Esophagus squamous epithelium (tissue), 5 donors: ENCODE results near the gene ST3GAL5. TPM values are rescaled to one million over a fixed set of nuclear protein-coding genes. Genes with fewer than 3 reads are reported as not detected.
A peak's percentile ranks its signal among the peaks of the same experiment; 100 is the strongest.
"Not testable (repeated sequence)": the region's sequence is repeated elsewhere in the genome, so short reads cannot be mapped to it uniquely, and the experiment has no call there.

Experiments used
- DNase-seq: peaks from one replicate; lab custom pipeline; 2025; lab: John Stamatoyannopoulos, UW
- H3K27ac ChIP-seq, 4 donors: fragments of 200-600 bp; sonication (generic); one replicate each; pipeline ENCODE4 v1.5.1; 2016 to 2019; ENCODE audit warnings: mild to moderate bottlenecking in 1 of 4
- H3K27me3 ChIP-seq, 4 donors: fragments of 200-600 bp; sonication (generic); 1 replicate in 3 of 4; 2 replicates in 1 of 4; pipeline versions ENCODE4 v1.5.1 to v1.6.0; 2017 to 2021; ENCODE audit warnings: antibody characterized with exemption in 1 of 4
- H3K36me3 ChIP-seq, 3 donors: fragments of 200-600 bp; sonication (generic); one replicate each; pipeline ENCODE4 v1.5.1; 2016 to 2019
- H3K4me1 ChIP-seq, 3 donors: fragments of 200-600 bp; sonication (generic); one replicate each; pipeline ENCODE4 v1.5.1; 2017 to 2019
- H3K4me3 ChIP-seq, 4 donors: fragments of 200-600 bp; sonication (generic); 1 replicate in 3 of 4; 2 replicates in 1 of 4; pipeline ENCODE4 v1.5.1; 2016 to 2019; ENCODE audit warnings: mild to moderate bottlenecking in 2 of 4, moderate library complexity in 1 of 4
- H3K9me3 ChIP-seq, 3 donors: fragments of 200-600 bp; sonication (generic); one replicate each; pipeline ENCODE4 v1.5.1; 2016 to 2019
- POLR2A ChIP-seq, 4 donors: fragments of 450-650 bp; IDR thresholded peaks; one replicate each; pipeline ENCODE4 v1.6.1; 2017; ENCODE audit warnings: antibody characterized with exemption in 4 of 4, mild to moderate bottlenecking in 4 of 4, moderate library complexity in 3 of 4
- WGBS, 2 donors: methylation state at CpG; one replicate each; pipeline ENCODE4 v1.1.5; 2018; 5-methylcytosine and 5-hydroxymethylcytosine counted together
- intact Hi-C: fragments of 100-400 bp; cut with DNase I; formaldehyde crosslinking; loops from one replicate; pipeline ENCODE4 v1.15.0; 2022
- total RNA-seq, 4 donors: library from RNA; depleted of rRNA; stranded (reverse); fragments of >200 nt; gene quantifications; one replicate each; pipeline ENCODE4 v1.1.0, GENCODE V29; 2016
- TF ChIP-seq, protein P1 (sequence below), 6 experiments: fragments of 450-650 bp in 4 of 6; fragments of 200-600 bp in 2 of 6; sonication (generic) in 2 of 6; IDR thresholded peaks; one replicate each; pipeline ENCODE4 v1.5.1; 2016 to 2019; ENCODE audit warnings: antibody characterized with exemption in 6 of 6, mild to moderate bottlenecking in 4 of 6, moderate library complexity in 4 of 6
- donor health status: DM: yes; HTN: yes; CAD: no.

Gene ST3GAL5
- total RNA-seq, 4 donors from 2014 or later = 1.3 to 13.5 (median 5.2) TPM

- H3K4me3 ChIP-seq = no peak overlapping the region
- no peaks in the 10 kb centered on the region for H3K27me3 ChIP-seq
- TF ChIP-seq, protein P1, sequence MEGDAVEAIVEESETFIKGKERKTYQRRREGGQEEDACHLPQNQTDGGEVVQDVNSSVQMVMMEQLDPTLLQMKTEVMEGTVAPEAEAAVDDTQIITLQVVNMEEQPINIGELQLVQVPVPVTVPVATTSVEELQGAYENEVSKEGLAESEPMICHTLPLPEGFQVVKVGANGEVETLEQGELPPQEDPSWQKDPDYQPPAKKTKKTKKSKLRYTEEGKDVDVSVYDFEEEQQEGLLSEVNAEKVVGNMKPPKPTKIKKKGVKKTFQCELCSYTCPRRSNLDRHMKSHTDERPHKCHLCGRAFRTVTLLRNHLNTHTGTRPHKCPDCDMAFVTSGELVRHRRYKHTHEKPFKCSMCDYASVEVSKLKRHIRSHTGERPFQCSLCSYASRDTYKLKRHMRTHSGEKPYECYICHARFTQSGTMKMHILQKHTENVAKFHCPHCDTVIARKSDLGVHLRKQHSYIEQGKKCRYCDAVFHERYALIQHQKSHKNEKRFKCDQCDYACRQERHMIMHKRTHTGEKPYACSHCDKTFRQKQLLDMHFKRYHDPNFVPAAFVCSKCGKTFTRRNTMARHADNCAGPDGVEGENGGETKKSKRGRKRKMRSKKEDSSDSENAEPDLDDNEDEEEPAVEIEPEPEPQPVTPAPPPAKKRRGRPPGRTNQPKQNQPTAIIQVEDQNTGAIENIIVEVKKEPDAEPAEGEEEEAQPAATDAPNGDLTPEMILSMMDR (IDR thresholded peaks at IDR 0.05) = no peak
- no peak for TF ChIP-seq POLR2A (IDR thresholded peaks at IDR 0.05)
- no peak for DNase-seq
- no peak overlapping the region for H3K27ac ChIP-seq
- H3K36me3 ChIP-seq = no peaks in the 10 kb centered on the region
- 70 to 78% methylated on average over 3 of the region's 3 CpGs for WGBS, 2 donors
- H3K9me3 ChIP-seq = no peaks in the 10 kb centered on the region
- intact Hi-C loops = no loop called here
- H3K4me1 ChIP-seq = peaks cover 0 to 6% (median 0%) of the 10 kb centered on the region in 3 donors
Observed at GRCh38 chr2:85935746-85936208, 47.0 kb upstream of the ST3GAL5 start.

DNA sequence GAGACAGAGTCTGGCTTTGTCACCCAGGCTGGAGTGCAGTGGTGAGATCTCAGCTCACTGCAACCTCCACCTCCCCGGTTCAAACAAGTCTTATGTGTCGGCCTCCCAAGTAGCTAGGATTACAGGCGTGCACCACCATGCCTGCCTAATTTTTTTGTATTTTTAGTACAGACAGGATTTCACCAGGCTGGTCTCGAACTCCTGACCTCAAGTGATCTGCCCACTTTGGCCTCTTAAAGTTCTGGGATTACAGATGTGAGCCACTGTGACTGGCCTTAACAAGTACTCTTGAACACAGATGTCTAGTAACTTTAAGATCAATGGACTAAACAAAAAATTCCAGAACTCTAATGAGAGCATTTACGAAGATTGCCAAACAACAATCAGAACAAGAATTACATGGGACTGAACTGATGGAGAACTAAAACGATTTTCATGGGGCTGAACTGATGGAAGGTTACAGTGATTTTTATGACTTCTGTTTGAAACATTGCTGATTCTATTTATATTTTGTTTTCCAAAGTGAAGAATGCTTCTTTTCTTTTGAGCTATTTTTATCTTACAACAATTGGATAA lies 46.5 kb upstream of the ST3GAL5 start:
- no peak for DNase-seq
- no peak for TF ChIP-seq POLR2A (IDR thresholded peaks at IDR 0.05)
- TF ChIP-seq, protein P1 (IDR thresholded peaks at IDR 0.05) = no peak
- no peaks in the 10 kb centered on the region for H3K27me3 ChIP-seq
- H3K36me3 ChIP-seq = no peaks in the 10 kb centered on the region
- WGBS, 2 donors = 82% methylated on average over 6 of the region's 6 CpGs
- no peak overlapping the region for H3K4me3 ChIP-seq
- intact Hi-C loops = no loop called here
- no peak overlapping the region for H3K27ac ChIP-seq
- H3K9me3 ChIP-seq = no peaks in the 10 kb centered on the region
- peaks cover 0 to 11% (median 0%) of the 10 kb centered on the region in 3 donors for H3K4me1 ChIP-seq

DNA sequence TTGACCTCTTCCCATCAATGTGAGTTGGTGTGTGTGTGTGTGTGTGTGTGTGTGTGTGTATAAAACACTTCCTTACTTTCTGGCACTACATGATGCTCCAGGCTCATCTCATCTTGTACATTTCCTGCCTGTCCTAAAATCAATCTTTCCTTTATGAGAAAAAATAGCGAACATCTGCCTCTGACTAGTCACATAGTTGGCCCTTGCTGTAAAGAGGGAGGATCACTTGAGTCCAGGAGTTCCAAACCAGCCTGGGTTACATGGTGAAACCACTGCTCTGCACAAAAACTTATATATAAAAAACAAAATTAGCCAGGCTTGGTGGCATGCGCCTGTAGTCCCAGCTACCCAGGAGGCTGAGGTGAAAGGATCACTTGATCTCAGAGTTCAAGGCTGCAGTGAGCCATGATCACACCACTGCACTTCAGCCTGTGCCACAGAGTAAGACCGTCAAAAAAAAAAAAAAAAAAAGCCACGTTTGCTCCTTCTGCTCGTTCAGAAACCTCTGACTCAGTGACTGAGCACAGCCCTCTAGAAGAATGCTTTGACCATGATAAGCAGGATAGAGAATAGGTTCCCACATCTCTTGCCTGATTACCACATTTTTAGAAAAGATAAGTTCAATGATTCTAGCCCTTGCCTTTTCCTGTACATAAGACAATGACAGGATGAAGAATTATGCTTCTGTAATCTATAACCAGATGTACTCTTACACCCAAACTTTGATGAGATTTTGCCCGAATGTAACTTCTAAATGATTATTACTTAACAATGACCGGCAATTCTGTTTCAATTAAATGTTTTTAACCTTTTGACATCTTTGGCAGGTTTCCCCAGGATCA lies 45.2 kb upstream of the ST3GAL5 start:
- intact Hi-C loops = no loop called here
- Histone ChIP-seq H3K36me3 (no peaks in the 10 kb centered on the region), H3K9me3 (no peaks in the 10 kb centered on the region), H3K27me3 (no peaks in the 10 kb centered on the region), H3K4me1 (peaks cover 0 to 18% (median 0%) of the 10 kb centered on the region in 3 donors), H3K27ac (no peak overlapping the region), H3K4me3 (no peak overlapping the region)
- TF ChIP-seq, protein P1 (IDR thresholded peaks at IDR 0.05) = no peak
- no peak for TF ChIP-seq POLR2A (IDR thresholded peaks at IDR 0.05)
- DNase-seq = no peak
- 28 to 52% methylated on average over 6 to 7 of the region's 7 CpGs for WGBS, 2 donors

DNA sequence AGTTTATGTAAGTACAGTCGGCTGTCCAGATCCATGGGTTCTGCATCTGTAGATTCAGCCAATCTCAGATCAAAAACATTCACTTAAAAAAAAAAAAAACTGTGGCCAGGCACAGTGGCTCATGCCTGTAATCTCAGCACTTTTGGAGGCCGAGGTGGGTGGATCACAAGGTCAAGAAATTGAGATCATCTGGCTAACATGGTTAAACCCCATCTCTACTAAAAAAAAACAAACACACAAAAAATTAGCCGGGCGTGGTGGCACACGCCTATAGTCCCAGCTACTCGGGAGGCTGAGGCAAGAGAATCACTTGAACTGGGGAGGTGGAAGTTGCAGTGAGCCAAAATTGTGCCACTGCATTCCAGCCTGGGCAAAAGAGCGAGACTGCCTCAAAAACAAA lies 42.4 kb upstream of the ST3GAL5 start:
- WGBS, 2 donors = 39 to 61% methylated on average over 7 of the region's 7 CpGs
- H3K4me3 ChIP-seq, H3K9me3 ChIP-seq, H3K27me3 ChIP-seq, H3K36me3 ChIP-seq, DNase-seq, intact Hi-C loops, H3K27ac ChIP-seq: not testable (repeated sequence)
- peaks cover 0 to 28% (median 9%) of the 10 kb centered on the region in 3 donors for H3K4me1 ChIP-seq

- peaks cover 0 to 33% (median 9%) of the 10 kb centered on the region in 3 donors for H3K4me1 ChIP-seq
- H3K27ac ChIP-seq = peak overlapping the region in 2 of 4 donors; percentile 24 to 54
- WGBS, 2 donors = 52 to 54% methylated on average over 4 of the region's 4 CpGs
- no peak for TF ChIP-seq POLR2A (IDR thresholded peaks at IDR 0.05)
- TF ChIP-seq, protein P1 (IDR thresholded peaks at IDR 0.05) = no peak
- H3K27me3 ChIP-seq = peaks cover 0 to 16% (median 0%) of the 10 kb centered on the region in 4 donors
- intact Hi-C loops = no loop called here
- H3K4me3 ChIP-seq = no peak overlapping the region
- DNase-seq = no peak
- no peaks in the 10 kb centered on the region for H3K9me3 ChIP-seq
- no peaks in the 10 kb centered on the region for H3K36me3 ChIP-seq
Observed at GRCh38 chr2:85930129-85931124, 41.6 kb upstream of the ST3GAL5 start.
